MM.1S (cell line): Measurements from ENCODE around the gene PDS5B.

Experiments
- CTCF ChIP-seq: fragments of 300-600 bp; sonication (generic); IDR thresholded peaks from 2 replicates; pipeline ENCODE4 v1.5.1; 2016; ENCODE audit warnings: antibody characterized with exemption, low read length, mixed read lengths
- EZH2 ChIP-seq: fragments of 300-600 bp; sonication (generic); optimal IDR thresholded peaks from 2 replicates; pipeline ENCODE3; 2017; ENCODE audit warnings: low read depth, mild to moderate bottlenecking, antibody characterized with exemption, low read length, mixed read lengths

- TF ChIP-seq CTCF (no peak), EZH2 (no peak)
These were observed 151.4 kb downstream of the PDS5B start for GRCh38 chr13:32737679-32738078.
